Endometrium (tissue), 2 donors: ENCODE measurements around the gene TRIM41.
A peak's percentile ranks its signal among the peaks of the same experiment; 100 is the strongest.
"Not testable (repeated sequence)": the region's sequence is repeated elsewhere in the genome, so short reads cannot be mapped to it uniquely, and the experiment has no call there.

Experiments used
- FAIRE-seq: peaks from 2 replicates; lab custom pipeline; 2012; peaks lifted over from hg19 to GRCh38; lab: Jason Lieb, UNC
- donor health status: control.
- donor health status: control.

Gene TRIM41

DNA sequence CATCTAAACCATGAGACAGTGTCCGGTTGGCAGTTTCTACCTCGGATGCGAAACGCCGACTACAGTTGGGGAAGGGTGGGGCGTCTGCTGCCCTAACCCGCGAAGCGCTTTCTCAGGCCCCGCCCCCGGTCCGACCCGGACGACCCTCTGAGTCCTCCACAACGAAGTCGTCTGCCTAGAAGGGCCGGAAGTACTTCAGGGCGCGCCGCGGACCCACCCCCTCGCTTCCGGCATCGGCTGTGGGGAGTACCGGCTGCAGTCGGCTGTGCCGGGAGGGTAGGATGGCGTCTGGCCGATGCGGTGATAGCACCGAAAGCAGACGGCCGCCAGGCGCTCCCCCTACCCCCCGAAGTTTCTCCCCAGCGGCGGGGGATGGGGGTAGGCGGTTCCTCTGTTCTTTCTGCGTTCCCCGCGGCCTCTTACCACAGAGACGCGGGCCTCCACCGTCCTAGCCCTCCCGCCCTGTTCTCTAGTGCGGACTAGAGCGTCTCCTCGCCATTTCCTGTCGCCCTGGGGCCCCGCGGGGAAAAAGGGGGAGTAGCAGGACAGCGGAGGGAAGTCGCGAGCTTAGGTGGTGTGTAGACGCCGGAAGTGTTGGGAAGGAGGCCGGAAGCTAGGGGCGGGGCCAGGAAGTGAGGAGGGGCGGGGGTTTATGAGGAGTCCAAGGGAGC lies at the start of gene TRIM41:
Gene TRIM41, plus strand, starts transcription at position 224 of the 671 bp plus-strand sequence. CDS start 719 bp downstream, outside the sequence.
- FAIRE-seq, result peak; percentile 78

DNA sequence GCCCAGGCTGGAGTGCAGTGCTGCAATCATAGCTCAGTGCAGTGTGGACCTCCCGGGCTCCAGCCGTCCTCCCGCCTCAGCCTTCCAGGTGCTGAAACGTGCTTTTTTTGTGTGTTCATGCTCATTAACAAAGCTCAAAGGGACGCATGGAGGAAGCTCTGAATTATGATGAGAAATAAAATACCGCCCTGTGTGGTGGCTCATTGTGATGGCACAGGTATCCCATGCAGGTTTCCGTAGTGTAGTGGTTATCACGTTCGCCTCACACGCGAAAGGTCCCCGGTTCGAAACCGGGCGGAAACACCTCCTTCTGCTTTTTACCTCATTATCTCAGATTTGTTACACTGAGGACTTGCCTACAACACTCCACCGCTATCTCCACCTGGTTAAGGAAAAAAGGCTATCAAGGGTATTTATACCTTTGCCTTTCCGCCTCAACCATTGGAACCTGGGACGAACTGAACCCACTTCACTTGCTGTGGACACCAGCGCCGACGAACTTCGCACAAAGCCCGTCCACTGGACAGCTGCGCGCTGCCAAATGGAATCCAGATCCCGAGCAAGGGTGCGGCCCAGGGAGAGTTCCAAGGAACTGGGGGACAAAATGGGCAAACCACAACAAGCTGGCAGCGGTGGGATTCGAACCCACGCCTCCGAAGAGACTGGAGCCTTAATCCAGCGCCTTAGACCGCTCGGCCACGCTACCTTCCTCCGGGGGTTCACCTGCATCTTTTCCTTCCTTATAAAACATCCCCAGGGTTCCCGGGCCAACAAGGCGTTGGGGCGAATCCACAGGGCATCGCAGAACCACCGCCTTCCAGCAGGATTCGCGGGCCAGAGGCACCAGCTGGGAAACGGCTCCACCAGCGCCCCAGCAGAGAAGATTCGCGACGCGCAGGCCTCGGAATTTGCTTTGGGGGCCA lies 49.4 kb upstream of the TRIM41 start:
- no peak for FAIRE-seq

DNA sequence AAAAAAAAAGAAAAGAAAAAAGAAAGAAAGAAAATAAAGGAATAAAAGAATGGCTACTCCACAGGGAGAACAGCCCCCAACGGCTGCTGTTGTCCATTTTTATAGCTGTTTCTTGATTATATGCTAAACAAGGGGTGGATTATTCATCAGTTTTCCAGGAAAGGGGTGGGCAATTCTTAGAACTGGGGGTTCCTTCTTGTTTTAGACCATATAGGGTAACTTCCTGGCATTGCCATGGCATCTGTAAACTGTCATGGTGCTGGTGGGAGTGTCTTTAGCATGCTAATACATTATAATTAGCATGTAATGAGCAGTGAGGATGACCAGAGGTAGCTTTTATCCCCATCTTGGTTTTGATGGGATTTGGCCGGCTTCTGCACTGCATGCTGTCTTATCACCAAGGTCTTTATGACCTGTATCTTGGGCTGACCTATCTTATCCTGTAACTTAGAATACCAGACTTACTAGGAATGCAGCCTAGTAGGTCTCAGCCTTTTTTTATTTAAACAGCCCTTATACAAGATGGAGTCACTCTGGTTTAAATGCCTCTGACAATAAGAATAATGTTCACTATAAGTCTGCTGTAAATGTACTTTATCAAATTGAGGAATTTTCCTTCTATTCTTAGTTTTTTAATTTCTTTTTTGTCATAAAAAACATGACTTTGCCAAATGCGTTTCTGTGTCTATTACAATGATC lies 46.7 kb upstream of the TRIM41 start:
- FAIRE-seq, result no peak

DNA sequence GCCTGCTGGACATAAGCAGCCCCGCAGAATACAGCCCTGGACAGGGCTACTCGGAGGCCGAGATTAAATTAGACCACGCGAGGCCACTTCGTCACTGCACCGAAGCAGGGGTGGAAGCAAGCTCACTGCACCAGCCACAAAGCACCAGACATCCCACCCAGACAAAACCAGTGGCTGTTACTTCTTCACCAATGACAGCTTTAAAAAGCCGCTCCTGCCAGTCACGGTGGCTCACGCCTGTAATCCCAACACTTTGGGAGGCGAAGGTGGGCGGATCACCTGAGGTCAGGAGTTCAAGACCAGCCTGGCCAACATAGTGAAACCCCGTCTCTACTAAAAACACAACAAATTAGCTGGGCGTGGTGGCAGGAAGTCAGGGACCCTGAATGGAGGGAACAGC lies 45.5 kb upstream of the TRIM41 start:
- not testable (repeated sequence) for FAIRE-seq

DNA sequence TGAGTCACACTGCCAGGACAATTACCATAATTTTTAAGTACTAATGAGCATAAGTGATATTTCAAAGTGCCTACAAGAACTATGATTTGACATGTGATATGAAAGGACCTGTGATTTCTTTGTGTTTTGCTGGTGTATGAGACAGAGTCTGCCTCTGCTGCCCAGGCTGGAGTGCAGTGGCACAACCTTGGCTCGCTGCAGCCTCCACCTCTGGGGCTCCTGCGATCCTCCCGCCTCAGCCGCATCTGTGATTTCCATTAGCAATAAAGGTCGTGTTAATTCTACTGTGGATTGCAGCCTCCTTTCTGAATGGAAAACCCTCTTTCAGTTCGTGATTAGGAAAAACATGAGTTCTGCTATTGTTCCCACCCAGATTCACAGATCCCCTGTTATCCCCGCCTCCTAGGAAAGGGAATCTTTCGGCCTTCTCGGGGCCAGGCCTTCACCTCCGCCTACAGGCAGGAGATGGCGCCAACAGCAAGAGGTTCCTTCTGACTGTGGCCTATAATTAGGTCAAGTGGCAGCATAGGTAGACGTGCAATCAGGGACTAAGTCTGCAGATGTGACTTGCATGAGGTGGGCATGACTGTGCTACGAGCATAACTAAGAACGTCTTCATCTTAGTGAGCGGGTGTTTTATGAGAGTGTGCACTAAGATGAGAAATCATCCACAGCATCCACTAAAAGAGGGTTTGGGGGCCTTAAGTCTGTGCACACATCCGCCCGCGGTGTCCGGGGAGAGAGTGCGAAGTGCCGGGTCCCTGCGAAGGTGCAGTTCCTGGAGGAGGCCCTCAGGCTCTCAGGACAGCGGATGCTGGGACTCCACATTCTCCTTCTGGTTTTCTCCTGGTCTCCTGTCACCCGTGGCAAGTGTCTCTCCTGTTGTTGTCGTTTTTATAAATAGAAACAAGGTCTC lies 41.2 kb upstream of the TRIM41 start:
- no peak for FAIRE-seq

DNA sequence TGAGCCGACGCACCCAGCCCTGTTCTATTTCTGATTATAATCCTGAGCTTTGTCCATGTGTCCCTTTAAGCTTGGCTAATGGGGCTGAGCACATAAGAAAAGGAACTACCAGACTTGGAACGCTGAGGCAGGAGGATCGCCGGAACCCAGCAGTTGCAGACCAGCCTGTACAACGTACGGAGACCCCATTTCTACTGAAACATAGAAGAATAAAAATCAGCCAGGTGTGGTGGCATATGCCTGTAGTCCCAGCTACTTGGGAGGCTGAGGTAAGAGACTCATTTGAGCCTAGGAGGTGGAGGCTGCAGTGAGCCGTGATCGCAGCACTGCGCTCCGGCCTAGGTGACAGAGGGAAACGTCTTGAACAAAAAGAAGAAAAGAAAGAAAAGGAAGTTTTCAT lies 40.4 kb upstream of the TRIM41 start:
- FAIRE-seq, result no peak

DNA sequence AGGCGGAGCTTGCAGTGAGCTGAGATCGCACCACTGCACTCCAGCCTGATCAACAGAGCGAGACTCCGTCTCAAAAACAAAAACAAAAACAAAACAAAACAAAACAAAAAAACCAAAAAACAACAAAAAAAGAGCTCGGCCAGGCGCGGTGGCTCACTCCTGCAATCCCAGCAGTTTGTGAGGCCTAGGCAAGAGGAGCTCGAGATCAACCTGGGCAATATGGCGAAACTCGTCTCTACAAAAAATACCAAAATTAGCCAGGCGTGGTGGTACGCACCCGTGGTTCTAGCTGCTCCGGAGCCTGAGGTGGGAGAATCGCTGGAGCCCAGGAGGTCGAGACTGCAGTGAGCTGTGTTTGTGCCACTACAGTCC lies 38.2 kb upstream of the TRIM41 start:
- no peak for FAIRE-seq

DNA sequence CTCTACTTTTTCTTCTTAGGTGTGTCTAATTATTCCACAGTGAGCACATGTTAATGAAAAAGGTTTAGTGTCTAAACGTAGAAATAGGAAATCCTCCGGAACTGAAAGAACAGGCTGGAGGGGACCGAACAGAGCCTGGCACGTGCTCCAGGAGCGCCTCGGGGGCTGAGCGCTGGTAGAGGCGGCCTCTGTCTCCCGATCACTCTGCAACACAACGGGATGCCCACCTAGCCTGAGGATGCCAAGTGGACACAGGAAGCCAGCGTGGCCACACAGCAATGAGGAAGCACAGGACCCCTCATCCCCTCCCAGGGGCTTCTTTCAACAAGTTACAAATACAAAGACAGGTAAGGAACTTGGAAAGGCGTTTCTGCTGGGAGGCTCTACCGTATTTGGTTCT lies 37.5 kb upstream of the TRIM41 start:
- no peak for FAIRE-seq

DNA sequence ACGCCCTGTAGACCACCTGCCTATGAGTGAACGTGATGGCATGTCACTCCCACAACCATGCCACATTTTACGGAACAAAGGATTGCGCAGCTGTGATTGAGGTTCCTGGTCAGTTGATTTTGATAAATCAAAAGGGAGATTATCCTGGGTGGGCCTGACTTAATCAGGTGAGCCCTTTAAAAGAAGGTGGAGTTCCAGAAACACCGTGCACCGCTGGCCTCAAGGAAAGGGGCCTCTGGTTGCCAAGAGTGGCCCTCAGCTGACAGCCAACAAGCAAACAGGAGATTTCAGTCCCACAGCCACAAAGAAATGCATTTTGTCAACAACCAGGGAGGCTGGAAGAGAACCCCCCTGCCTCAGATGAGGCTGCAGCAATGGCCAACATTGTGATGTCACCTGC lies 37.1 kb upstream of the TRIM41 start:
- FAIRE-seq, result no peak

DNA sequence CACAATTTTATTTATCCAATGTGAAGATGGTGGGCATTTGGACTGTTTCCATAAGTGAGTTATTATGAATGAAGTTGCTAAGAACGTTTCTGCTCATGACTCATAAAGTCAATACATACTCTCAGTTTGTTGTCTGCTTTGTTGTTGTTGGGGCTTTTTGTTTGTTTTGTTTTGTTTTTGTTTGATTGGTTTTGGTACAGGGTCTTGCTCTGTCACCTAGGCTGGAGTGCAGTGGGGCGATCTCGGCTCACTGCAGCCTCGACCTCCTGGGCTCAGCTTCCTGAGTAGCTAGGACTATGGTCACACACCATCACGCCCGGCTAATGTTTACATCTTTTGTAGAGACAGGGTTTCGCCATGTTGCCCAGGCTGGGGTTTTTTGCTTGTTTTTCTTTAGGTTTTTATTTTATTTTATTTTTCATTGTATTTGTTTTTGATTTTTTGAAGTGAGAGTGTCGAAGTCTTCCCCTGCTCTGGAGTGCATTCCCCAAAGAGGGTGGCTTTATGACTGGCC lies 36.0 kb upstream of the TRIM41 start:
- FAIRE-seq, result no peak

DNA sequence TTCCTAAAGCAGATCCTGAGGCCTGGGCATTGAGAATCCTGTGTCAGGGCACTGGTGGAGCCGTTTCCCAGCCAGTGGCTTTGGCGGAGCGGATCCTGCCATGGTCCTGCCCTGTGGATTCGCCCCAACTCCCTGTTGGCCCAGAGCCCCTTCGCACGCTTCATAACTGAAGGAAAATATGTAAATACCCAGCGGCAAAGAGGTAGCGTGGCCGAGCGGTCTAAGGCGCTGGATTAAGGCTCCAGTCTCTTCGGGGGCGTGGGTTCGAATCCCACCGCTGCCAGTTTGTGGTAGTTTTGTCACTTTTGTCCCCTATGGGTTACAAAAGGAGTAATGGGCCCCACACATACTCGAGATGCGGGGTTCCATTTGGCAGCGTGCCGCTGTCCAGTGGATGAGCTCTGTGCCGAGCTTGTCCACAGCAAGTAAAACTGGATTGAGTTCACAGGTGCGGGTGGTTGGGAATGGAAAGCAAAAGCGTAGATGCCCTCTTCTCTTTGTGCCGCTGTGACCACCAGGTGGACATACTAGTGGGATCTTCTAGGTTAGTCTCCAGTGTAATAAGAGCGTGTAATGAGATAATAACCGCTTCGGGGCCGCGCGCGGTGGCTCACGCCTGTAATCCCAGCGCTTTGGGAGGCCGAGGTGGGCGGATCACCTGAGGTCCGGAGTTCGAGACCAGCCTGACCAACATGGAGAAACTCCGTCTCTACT lies 35.4 kb upstream of the TRIM41 start:
- FAIRE-seq, result no peak

DNA sequence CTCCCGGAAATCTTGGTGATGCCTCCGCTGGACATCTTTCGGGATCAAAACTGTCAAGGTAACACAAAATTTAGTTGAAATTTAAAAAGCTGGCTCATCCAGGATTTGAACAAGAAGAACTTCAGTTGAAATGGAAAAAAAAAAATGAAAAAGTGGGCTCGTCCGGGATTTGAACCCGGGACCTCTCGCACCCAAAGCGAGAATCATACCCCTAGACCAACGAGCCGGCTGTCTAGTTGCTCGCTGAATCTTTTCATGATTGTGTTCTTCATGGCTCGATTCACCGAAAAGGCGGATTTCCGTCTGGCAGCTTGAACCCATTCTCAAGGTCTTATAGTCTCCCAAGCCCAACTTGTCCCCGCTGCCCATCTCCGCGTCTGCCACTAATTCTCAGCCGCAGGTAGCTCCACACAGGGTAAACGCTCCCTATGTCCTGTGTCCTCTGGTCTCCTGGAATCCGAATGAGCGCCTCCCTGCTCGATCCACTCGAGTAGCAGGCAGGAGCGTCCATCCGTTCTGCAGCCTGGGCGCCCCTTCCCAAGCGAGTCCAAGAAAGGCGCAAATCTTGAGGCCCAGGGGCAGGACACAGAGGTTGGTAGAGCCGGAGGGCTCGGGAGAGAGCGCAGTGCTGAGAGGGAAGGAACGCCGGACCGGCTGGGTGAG lies 34.2 kb upstream of the TRIM41 start:
- FAIRE-seq, result no peak

DNA sequence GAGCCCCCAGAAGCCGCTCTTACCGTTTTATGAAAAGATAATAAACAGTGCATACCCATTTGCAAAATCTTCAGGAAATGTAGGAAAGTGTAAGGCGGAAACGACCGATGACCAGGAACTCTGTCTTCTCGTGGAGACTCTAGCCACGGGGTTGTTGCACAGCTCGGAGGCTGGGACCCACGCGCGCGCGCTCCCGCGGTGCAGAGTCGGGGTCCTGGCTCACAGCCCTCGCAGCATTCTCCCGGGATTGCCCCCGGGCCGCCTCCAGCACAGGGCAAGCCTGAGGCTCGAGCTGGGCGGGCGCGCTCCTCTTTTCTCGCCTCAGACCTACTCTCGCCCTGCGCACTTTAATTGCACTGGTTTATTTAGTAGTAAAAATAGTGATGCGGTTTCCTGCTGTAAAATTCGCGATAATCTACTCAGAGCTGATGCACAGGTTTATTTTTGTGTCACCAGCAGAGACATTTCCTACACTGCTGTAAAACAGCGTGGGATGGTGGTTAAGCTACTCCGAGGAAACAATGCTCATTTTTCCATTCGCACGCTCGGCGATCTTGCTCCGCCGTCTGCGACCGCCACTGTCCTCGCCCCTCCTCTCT lies 33.6 kb upstream of the TRIM41 start:
- FAIRE-seq, result no peak

DNA sequence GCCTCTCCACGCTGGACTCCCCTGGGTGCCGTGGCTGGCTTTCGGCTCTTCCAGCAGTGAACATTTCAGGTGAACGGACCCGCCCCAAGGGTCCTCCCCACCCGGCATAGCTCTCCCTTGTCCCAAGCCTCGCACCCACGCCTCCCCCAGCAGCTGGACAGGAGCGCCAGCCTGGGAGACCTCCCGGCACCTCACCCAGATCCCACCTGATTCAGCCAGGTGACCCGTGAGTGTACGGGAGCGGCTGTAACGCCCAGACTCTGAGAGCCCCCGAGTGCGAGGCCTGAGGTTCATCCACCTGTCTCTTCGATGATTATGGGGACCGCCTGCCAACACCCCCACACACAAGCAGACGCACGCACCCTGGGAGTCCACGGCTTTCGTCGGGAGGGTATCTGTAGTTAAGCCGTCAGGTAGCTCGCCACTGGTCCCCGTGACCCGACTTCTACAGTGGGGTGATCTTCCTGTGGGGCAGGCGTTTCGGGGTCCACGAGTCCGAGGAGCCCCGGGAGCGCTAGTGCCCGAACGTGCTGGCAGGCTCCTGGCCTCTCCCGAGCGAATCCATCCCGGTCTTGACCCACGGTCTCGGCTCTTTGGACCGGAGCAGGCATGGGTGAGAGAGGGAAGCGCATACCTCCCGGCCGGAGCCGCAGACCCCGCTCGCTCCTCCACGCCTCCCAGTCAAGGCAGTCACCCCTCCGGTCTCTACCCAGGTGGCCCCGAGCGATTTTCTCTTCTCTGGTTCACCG lies 32.9 kb upstream of the TRIM41 start:
- FAIRE-seq, result no peak

DNA sequence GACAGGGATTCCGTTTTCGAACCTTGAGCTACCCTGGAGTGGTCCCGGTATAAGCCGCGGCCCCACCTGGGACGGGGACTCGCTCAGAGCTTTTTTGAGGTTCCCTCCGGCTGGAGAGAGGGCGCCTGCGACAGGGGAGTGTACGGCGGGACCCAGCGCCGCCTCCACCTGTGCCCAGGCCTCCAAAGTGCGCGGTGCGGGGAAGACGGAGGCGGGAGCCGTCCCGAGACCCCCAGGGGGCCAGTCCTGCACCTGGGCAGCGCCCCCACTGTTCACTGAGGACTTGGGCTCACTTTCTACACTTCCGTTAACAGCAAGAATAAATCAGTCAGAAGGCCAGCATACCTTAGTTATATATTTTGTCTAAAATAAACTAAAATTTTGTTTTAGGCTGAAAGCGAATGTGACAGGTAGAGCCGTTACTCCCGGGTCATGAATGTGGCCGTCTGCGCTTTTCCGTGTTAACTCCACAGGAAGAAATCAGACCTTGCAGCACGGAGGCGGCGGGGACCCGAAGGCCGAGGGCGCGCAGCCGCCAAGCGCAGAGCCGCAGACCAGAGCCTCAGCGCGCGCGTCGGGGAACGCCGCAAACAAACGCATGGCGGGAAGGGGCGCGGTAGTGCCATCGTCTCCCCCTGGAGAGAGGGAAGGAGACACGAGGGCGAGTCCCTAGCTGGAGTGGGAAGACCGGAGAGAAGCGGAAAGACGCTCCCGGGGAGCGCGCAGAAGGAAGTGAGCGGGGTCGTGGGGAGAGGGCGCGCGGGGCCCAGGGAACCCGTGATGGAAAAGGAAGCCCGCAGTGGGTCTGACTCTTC lies 32.2 kb upstream of the TRIM41 start:
- FAIRE-seq, result no peak

DNA sequence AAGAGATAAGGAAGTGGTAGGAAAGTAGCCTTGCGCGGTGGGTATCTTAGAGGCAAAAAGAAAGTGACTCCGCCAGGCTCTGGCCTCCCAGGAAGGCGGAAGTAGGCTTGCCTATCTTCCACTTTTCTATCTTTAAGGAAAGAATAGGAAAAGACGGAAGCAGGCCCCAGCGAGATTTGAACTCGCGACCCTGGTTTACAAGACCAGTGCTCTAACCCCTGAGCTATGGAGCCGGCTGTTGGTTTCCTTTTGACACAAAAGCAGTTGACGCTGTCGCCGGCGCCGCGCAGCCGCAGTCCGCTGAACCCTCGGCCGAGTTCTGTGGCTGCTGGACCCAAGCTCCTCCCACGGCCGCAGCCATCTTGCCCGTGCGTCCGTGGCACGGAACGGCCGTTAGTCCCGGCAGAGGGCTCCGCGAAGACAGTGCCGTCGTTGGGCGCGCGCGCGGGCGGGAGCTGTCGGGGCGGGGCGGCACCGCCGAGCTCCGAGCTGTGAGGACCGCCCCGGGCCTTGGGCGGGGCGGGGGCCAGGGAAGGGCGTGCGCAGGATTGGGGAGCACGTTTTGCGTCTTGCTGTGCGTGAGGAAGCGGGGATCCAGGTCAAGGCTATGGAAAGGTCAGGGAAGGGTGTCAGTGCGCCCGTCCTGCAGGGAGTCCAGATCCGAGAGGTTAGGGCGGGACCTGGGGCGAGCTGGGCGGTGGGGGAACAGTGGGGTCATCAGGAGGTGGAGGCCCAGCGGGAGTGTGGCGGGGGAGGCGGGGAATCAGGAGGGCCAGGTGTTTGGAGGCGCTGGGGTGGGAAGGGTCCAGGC lies 31.4 kb upstream of the TRIM41 start:
- peak; percentile 89 for FAIRE-seq

DNA sequence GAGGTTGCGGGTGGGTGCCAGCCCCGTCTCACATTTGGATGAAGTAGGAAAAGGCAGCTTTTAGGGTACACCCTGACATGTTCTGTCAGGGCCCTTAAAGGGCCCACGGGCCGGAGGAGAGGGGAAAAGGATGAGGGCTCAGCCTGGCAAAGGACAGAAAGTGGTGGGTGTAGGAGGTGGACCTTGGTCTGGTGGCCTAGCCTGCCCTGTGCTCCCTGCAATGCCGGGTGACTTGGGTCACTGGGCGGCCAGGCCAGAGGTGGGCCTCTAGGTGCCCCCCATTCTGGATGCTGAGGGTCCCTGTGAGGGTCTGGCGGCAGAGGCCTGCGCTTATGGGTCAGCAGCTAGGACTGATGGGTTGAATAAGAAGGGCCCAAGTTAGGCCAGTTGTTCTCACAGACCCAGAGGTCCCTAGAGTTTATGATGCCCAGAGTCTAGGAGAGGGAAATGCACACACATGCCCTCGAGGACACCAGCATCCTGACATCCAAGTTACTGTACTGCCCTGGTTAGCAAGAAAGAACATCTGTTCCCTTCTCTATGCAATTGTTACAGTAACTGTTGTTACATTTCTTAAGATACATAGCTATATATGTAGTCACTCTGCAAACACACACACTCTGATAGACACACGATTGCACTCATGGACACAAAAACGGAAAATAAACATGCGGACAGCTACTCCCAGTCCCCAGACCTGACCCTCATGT lies 30.6 kb upstream of the TRIM41 start:
- FAIRE-seq, result no peak
